ENCODE data around the gene DIDO1. TPM values are rescaled to one million over a fixed set of nuclear protein-coding genes. Genes with fewer than 3 reads are reported as not detected.

DIDO1 gene
- total RNA-seq, 1 experiment from 2014 or later = 85.9 TPM

GRCh38 chr20:62843656-62844055, 82.6 kb downstream of the DIDO1 start:
- H3K23me2 ChIP-seq (ENCODE audit: insufficient read length, low read depth, low read length, poor library complexity, severe bottlenecking) = no peaks in the 10 kb centered on the region
- no peak for DNase-seq
- no peaks in the 10 kb centered on the region for H4K20me1 ChIP-seq (ENCODE audit: control insufficient read depth, insufficient read depth, insufficient read length)
- no peak overlapping the region for H3K18ac ChIP-seq (ENCODE audit: insufficient read length, low read depth, low read length)
- H3K27me3 Mint-ChIP-seq (ENCODE audit: low read depth) = no peaks in the 10 kb centered on the region
- no peaks in the 10 kb centered on the region for H3K79me2 ChIP-seq (ENCODE audit: insufficient read depth, low read length)
- H3K4ac ChIP-seq (ENCODE audit: low read depth, low read length) = no peak overlapping the region
- no peaks in the 10 kb centered on the region for H3K9me3 ChIP-seq (ENCODE audit: control insufficient read depth, low read depth, low read length)
- H3K27ac Mint-ChIP-seq = no peak overlapping the region; a peak in 1 of 7 replicates
- peaks cover 16 to 53% (median 45%) of the 10 kb centered on the region in 3 experiments; a peak in 6 of 7 replicates for H3K36me3 Mint-ChIP-seq (ENCODE audit: insufficient read depth in 1 of 3, low read depth in 3 of 3)
- H4K8ac ChIP-seq (replicated peaks; ENCODE audit: insufficient read length, low read depth, low read length) = no peak overlapping the region
- no peak overlapping the region for H2BK5ac ChIP-seq (ENCODE audit: insufficient read length, low read length)
- no peak overlapping the region for H3K9ac ChIP-seq (ENCODE audit: extremely low read depth, insufficient read length, low read length)
- TF ChIP-seq CTCF (conservative IDR thresholded peaks at IDR 0.05) = no peak
- no peaks in the 10 kb centered on the region for H3K4me1 ChIP-seq (ENCODE audit: insufficient read depth, low read length)
- no peak overlapping the region for H4K91ac ChIP-seq (ENCODE audit: insufficient read length, low read depth, low read length)
- no peaks in the 10 kb centered on the region for H3K9me3 Mint-ChIP-seq
- H2BK15ac ChIP-seq (ENCODE audit: low read depth, low read length) = no peak overlapping the region
- WGBS (ENCODE audit: extremely low coverage, insufficient read length, low lambda C conversion rate) = no CpG with 5 or more reads among the region's 10 CpGs
- H2BK20ac ChIP-seq (ENCODE audit: low read depth, low read length, poor library complexity, severe bottlenecking) = no peak overlapping the region
- H3T11ph ChIP-seq (ENCODE audit: low read length) = no peak overlapping the region
- H3K14ac ChIP-seq (ENCODE audit: insufficient read depth, low read length) = no peak overlapping the region
- no peak overlapping the region for H3K56ac ChIP-seq (ENCODE audit: insufficient read length, low read depth, low read length)
- H3K23ac ChIP-seq (ENCODE audit: insufficient read length, low read depth, low read length) = no peak overlapping the region
- no peak overlapping the region for H3K4me2 ChIP-seq (ENCODE audit: insufficient read depth, insufficient read length, low read length)
- no peak overlapping the region for H2BK12ac ChIP-seq (ENCODE audit: insufficient read length, low read depth, low read length)
- H3K79me1 ChIP-seq (ENCODE audit: insufficient read depth, low read depth, low read length, poor library complexity, severe bottlenecking) = no peaks in the 10 kb centered on the region
- no peak overlapping the region for H4K5ac ChIP-seq (ENCODE audit: insufficient read length, low read depth, low read length)
- H3K4me1 Mint-ChIP-seq = peaks cover 10 to 22% of the 10 kb centered on the region in 2 experiments
- no peak overlapping the region for H2AFZ ChIP-seq (ENCODE audit: low read length)
- H2AK5ac ChIP-seq (ENCODE audit: insufficient read length, low read length) = no peak overlapping the region
- no peaks in the 10 kb centered on the region for H3K27me3 ChIP-seq (ENCODE audit: insufficient read depth, low read length)
- no peak overlapping the region for H3K27ac ChIP-seq (ENCODE audit: insufficient read length, low read depth, low read length)
- no peak overlapping the region for H2BK120ac ChIP-seq (ENCODE audit: low read depth, low read length, poor library complexity, severe bottlenecking)
- H3K4me3 Mint-ChIP-seq = no peak overlapping the region
